Fibroblast of skin of left biceps (primary cell): ENCODE data around the gene IER5.

Source experiments
- DNase-seq, 2 experiments: peaks; one replicate each; pipeline ENCODE4 v3.0.0-alpha.2; 2013; ENCODE audit warnings: low read depth in 2 of 2

IER5 gene

DNA sequence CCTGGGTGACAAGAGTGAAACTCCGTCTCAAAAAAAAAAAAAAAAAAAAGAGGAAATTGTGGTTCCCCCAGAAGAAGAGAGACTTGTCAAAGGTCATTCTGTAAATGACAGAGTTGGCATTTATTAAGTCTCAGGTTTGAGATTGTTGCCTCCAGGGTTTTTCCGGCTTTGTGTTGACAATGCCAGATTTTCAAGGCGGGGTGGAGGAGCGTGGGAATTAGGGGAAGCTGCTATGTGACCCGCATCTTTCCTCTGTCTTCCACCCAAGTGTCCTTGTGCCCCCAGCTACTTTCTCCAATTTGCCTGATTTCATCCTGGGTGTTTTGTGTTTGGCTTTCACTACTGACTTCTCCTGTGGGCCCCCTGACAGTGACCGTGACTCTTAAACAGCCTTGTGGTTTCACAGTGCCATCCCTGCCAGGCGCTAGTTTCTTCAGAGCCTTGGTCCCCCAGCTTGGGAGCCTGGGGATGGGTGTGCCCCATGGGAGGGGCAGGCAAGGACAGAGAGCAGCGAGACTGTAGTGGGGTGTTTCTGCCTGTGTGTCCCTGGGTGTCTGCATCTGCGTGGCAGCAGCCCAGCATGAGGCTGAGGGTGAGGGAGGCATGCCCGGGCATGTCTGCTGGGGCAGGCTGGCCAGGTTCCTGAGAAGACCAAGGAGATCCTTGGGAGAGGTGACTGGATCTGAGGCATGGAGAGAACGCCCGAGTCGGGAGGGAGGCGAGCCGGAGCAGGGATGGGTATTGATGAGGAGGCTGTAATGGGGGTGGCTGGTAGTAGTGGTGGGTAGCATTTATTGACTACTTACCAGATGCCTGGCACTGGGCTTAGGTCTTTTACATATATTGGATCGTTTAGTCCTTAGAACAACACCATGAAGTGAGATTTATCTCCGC, 46.3 kb downstream of the IER5 start:
- DNase-seq: peak in 1 of 2 experiments; percentile 17

DNA sequence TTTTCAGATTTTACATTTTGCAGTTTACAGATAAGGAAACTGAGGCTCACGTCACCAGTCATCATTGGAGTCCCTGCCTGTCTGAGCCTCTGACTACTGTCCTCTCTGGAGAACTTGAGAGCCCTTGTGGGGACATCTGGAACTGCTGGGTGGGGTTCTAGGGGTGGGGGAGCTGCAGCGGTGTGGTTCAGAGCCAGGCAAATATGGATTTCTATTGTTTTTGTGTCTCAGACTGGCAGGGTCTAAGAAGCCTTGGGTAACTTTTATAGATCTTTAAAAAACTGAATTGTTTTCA, 46.9 kb downstream of the IER5 start:
- DNase-seq: peak in 1 of 2 experiments; percentile 30

DNA sequence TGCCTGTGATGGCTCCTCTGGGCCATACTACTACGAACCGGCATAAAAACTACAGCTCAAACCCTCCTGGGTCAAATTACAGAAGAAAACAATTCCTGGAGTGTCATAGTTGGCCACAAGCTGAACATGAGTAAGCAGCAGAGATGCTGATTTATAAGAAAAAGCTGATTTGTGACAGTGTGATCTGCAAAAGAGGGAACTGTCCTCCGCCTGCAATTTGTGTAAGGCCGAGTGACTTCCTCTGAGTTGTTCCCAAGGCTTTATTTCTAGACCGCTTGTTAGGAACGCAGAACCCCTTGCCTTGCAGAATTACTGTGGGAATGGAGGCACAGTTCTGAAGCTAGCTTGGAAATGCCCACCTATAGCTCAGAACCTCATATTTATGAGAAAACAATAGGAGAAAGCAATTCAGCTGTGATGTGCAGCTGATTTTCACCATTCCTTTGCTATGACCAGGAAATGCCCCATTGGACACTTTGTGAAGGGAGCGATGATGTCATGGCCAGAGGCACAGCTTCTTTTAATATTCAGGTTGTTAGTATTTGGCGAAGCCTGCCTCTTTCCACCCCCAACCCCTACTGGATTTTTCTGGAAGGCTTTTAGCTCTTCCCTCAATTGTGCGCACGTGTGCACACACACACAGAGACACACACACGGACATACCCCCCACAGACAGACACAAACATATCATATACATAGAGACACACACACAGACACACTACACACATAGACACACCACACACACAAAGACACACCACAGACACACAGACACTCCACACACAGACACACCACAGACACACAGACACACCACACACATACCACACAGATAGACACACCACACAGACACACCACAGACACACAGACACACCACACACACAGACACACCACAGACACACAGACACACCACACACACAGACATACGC, 47.6 kb downstream of the IER5 start:
- DNase-seq: peak; percentile 87 to 88

DNA sequence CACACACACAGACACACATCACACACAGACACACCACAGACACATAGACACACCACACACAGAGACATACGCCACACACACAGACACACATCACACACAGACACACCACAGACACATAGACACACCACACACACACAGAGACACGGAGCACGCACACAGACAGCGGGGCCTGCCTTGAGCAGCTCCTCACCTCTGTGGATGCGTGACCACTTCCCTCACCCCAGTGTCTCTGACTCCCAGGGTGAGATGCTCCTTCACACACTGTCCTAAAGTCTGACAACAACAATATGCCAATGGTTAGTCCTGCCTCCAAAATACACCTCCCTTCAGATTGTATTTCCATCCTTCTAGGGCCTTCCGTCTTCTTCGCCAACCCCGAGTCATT, 48.2 kb downstream of the IER5 start:
- no peak for DNase-seq

GRCh38 chr1:181137217-181137743, 48.8 kb downstream of the IER5 start:
- DNase-seq: no peak

DNA sequence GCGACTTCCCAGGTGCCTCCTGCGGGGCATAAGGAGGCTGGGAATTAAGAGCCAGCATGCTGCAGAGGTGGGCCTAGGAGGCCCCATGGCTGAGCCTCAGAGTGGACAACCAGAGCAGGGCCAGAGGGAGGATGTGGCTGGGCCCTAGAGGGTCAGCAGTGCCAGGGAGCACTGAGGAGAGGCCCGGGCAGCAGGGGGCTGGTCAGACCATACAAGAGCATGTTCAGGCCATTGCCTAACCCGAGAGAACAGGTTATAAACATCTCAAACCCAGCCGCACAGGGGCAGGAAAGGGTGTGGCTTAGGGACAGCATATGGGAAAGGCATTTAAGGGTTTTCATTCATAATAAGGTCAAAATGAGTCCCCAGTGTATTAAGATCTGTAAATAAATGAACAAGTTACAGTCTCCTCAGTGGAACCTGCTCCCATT, 51.1 kb downstream of the IER5 start:
- no peak for DNase-seq

GRCh38 chr1:181140398-181140797, 51.9 kb downstream of the IER5 start:
- no peak for DNase-seq

GRCh38 chr1:181140891-181141290, 52.4 kb downstream of the IER5 start:
- DNase-seq: no peak

DNA sequence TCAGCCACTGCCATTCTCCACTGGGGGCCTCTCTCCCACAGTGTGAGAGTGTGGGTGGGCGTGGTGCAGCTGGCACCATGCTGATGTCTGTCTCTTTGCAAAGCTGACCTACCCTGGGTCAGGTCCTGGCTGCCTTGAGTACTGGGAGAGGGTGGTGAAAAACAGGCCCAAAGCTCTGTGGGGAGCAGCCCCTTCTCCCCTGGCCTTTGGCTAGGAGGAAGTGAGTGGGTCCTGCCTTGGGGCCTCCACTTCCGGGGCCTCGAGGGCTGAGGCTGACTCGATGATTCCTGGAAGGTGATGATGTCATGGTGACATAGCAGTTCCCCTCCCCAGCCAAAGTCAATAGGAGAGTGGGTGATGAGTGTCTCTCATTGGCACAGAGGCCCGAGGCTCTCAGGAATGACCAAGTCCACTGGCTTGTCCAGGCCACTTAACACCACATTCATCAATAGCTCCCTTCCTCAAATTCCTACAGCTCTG, 53.0 kb downstream of the IER5 start:
- peak; percentile 20 to 24 for DNase-seq
